ENCODE measurements around the gene BASP1.

BASP1 gene, protein sequence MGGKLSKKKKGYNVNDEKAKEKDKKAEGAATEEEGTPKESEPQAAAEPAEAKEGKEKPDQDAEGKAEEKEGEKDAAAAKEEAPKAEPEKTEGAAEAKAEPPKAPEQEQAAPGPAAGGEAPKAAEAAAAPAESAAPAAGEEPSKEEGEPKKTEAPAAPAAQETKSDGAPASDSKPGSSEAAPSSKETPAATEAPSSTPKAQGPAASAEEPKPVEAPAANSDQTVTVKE

DNA sequence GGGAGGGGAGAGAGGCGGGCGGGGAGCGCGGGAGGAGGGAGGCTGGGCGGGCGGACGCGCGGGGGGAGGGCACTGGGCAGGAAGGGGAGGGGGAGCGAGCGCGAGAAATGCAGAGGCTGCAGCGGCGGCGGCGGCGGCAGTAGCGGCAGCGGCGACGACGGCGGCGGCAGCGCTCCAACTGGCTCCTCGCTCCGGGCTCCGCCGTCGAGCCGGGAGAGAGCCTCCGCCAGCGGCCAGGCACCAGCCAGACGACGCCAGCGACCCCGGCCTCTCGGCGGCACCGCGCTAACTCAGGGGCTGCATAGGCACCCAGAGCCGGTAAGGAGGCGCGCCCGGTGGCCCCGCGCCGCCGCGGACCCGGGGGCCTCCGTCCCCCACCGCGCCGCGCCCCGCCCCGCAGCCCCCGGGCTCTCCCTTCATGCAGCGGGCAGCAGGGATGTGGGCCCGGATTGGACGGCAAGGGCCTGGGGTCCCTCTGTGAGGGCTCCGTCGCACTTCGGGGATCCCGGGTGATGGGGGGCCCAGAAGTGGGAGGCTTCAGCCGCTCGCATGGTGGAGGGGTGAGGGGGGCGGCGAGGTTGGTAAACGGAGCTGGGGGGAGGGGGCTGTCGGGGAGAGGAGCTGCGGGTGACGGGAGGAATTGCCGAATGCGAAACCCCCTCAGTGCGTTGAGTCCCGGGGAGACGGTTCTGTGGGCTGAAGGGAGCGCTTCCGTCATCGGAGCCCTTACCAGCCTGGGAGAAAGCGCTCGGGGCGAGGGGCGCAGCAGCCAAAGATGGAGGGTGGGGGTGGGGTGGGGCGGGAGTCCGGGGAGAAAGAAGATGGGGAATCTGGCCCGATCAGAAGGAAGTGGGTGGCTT, at the start of gene BASP1:
Gene BASP1, plus strand, starts transcription at position 139 of the 860 bp plus-strand sequence. CDS start 57,586 bp downstream, outside the sequence.
- peak in 45 of 51 donors; percentile 17 to 82 (median 58) for DNase-seq

DNA sequence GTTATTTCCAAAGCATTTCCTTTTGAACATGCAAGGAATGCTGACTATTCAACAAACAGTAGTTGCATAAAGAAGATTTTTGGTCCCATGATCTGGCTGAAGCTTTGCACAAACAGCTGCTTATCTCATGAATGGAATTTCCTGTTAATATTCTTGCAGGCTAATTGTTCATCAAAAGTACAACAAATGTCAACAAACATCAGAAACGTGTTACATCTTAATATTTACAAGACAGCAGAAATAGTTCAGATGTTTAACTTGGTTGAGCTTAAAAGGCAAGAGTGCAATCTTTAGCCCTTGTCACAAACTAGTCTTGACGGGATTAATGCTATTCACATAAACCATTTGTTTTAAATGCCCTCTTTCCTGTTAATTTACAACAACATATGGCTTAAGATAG, 47.9 kb upstream of the BASP1 start:
- DNase-seq = no peak

DNA sequence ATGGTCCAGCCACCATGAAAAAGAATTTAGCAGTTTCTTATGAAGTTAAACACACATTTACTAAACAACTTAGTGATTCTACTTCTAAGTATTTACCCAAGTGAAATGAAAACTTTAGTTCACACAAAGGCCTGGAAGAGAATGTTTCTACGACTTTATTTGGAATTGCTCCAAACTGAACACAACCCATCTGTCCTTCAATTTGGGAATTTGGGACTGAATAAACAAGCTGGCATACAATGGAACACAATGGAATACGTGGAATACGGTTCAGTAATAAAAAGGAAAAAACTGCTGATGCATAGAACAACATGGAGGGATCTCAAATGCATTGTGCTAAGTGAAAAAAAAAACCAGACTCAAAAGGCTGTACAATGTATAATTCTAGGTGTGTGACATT, 44.6 kb upstream of the BASP1 start:
- DNase-seq = no peak

DNA sequence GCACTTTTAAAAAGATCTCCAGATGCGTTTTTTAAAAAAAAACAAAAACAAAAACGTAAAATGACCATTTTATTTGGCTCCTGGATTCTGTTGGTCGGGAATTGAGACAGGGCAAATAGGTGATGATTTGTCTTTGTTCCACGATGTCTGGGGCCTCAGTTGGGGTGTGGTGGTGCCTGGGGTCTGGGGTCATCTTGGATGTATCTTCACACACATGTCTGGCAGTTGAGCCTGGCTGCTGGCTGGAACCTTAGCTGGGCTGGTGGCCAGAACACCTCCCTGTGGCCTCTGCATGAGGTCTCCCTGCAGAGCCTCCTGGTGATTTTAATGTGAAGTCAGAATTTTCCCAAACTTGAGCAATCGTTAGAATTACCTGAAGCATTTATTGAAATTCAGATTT, 42.5 kb upstream of the BASP1 start:
- DNase-seq = no peak

- DNase-seq = no peak
Observed at GRCh38 chr5:17177501-17178372, 39.7 kb upstream of the BASP1 start.

DNA sequence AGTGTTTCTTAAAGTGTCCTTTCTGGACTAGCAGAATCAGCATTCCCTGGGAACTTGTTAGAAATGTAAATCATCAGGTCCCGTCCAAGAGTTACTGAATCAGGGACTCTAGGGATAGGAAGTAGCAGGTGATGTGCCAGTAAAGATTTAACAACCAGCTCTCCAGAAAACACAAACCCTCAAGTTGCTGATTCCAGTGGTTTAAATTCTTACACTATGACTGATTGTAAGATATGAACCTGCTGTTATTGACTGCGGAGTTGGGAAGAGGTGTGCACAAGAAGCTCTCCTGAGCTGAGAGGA, 39.1 kb upstream of the BASP1 start:
- no peak for DNase-seq

DNA sequence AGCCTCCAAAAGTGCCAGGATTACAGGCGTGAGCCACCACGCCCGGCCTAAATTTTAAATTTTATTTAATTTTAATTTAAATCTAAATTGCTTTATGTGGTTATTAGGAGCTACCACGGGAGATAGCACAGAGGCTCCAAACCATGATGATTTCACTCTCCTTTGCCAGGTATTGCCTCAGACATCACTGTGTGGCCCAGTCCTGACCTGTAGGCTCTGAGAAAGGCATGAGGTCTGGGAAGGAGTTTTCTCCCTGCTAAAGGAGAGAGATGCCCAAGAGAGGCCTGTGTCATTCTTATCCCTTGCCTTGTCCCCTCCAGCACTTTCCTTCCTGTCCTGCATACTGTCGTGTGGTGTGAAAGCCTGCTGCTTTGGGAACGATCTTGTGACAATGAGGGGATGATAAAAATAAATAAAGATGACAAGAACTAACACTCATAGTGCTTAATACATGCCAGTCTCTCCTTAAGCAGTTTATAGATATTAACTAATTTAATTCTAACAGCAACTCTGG, 37.0 kb upstream of the BASP1 start:
- no peak for DNase-seq

GRCh38 chr5:17180864-17181723, 36.3 kb upstream of the BASP1 start:
- DNase-seq = peak in 1 of 51 donors; percentile 33

DNA sequence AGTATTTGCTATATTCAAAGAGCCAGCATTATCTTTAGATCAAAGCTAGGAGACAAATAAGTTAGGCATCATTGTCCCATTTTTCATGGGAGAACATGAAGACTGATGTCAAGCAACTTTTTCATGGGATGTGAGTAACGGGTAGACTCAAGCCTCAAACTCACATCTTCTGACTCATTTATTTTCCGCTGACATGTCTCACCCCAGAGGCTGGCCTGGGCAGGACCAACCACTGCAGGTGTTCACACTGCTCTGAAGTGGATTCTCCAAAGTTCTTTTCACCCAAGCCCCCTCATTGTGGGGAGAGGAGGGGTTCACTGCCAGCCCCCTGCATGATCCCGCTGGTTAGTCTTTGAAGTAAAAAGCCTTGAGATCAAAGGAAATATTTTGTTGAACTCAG, 34.9 kb upstream of the BASP1 start:
- no peak for DNase-seq

DNA sequence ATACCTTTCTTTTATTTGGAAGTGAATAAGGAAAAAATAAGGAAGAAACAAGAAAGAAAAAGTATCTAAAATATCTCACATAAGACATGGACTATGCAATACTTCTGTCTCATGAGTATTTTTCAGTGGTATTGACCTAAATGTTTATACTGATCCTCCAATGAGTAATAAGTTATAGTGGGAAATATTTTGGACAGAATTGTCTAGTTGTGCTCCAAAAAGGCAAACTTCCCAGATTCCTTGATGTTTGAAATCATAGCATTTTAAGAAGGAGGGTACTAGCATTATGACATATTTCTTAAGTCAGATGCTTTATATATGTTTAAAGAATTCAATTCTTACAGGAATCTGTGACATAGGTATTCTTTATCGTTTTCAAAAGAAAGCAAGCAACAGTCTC, 34.5 kb upstream of the BASP1 start:
- DNase-seq = no peak

- no peak for DNase-seq
Observed at GRCh38 chr5:17183831-17184230, 33.6 kb upstream of the BASP1 start.

GRCh38 chr5:17184588-17184987, 32.8 kb upstream of the BASP1 start:
- no peak for DNase-seq

GRCh38 chr5:17185349-17185748, 32.1 kb upstream of the BASP1 start:
- DNase-seq = no peak

- no peak for DNase-seq
Observed at GRCh38 chr5:17185773-17186172, 31.7 kb upstream of the BASP1 start.

DNA sequence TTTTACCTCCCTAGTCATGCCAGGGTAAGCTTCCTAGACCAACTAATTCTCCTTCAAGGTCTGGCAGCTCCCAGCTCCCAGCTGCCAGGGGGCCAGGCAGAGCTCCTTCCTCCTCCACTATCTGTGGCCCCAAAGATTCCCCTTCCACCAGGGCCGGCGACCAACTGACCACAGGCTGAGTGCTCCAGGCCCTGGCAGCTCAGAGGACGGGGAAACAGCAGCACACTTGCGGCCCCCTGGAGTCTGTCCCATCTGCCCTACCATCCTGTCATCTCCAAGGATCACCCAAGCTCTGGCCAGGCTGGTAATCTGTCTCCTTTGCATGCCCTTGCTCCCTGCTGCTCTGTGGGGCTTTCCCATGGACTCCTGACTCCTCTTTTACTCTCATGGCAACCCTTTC, 31.2 kb upstream of the BASP1 start:
- DNase-seq = no peak

- no peak for DNase-seq
Observed at GRCh38 chr5:17187011-17187785, 30.2 kb upstream of the BASP1 start.

- no peak for DNase-seq
Observed at GRCh38 chr5:17187786-17188170, 29.7 kb upstream of the BASP1 start.

GRCh38 chr5:17189381-17190036, 27.9 kb upstream of the BASP1 start:
- DNase-seq = peak in 41 of 51 donors; percentile 1 to 72 (median 28)

DNA sequence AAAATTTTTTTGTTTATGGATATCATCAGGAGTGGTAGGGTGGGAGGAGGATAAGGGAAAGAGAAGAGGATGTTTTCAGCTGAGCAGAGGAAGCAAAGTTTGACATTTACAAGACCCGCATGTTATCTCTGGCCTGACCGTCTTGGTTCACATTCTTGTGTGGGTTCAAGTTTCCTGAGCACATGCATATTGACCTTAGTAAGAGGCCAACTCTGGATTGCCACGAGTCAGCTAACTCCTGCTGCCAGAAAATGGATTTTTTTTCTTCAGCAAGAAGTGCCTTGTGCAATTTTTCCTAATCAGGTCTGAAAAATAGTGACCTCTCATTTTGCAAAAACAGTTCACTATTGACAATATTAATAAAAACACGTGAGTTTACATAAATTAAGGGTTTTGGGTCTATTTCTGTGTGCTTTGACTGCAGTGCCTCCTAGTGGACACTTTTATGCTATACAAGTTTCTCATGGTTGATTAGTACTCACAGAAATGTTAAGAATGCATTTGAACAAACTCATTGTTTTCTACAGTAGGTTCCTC, 27.1 kb upstream of the BASP1 start:
- DNase-seq = peak in 4 of 51 donors; percentile 5 to 45 (median 31)
